H1 (cell line): ENCODE measurements around the gene GADD45GIP1. TPM values are rescaled to one million over a fixed set of nuclear protein-coding genes. Genes with fewer than 3 reads are reported as not detected.

Source experiments
- CHD1 ChIP-seq: IDR thresholded peaks from 2 replicates; pipeline ENCODE4 v1.6.1; 2012; ENCODE audit warnings: low read depth, low read length, improper control_type of control experiment
- CHD2 ChIP-seq: IDR thresholded peaks from 2 replicates; pipeline ENCODE4 v1.6.1; 2012; ENCODE audit warnings: low read length, improper control_type of control experiment
- PHF8 ChIP-seq: fragments of 200-600 bp; sonication (generic); conservative IDR thresholded peaks from 2 replicates; pipeline ENCODE4 v1.7.1; 2012; ENCODE audit warnings: low read depth, mild to moderate bottlenecking, inconsistent platforms, low read length, moderate library complexity
- RFX5 ChIP-seq: IDR thresholded peaks from 2 replicates; pipeline ENCODE4 v1.6.1; 2011; ENCODE audit warnings: low read depth, low read length, improper control_type of control experiment, borderline replicate concordance
- RXRA ChIP-seq: IDR thresholded peaks from 2 replicates; pipeline ENCODE4 v1.6.1; 2011; ENCODE audit warnings: low read depth, mild to moderate bottlenecking, low read length, moderate library complexity; ENCODE audit not compliant: insufficient read depth
- polyA plus RNA-seq, 7 experiments: library from polyadenylated mRNA; depleted of rRNA in 3 of 7; stranded (reverse) in 5 of 7; unstranded in 2 of 7; fragments of >200 nt in 5 of 7; fragments of 200-250 nt in 2 of 7; gene quantifications; 1 replicate in 5 of 7; 2 replicates in 1 of 7; 4 replicates in 1 of 7; pipeline versions ENCODE4 v1.2.1 to v1.2.3, GENCODE V29; 2011 to 2013; ENCODE audit warnings: missing spikeins in 2 of 7, mixed read lengths in 2 of 7
- total RNA-seq: library from RNA; stranded (reverse); fragmentation: NEBNext Ultra II Directional; extraction: Animal tissue kit (Norgen Biotek cat#: 25700); gene quantifications from 2 replicates; pipeline ENCODE4 v1.2.1, GENCODE V29; 2021

GADD45GIP1 gene
- total and polyA plus RNA-seq, 2 of the 8 experiments (the other 6 are each of a cell fraction or from before 2014, with no cell fraction given) = 42.2 to 42.6 TPM

GRCh38 chr19:12982648-12983047 is 25.6 kb upstream of the GADD45GIP1 start (continued):
- no peak for TF ChIP-seq CHD1
- no peak for TF ChIP-seq RXRA
- no peak for TF ChIP-seq CHD2
- no peak for TF ChIP-seq RFX5
- TF ChIP-seq PHF8 = no peak
